ENCODE measurements around the gene GPAM. TPM values are rescaled to one million over a fixed set of nuclear protein-coding genes. Genes with fewer than 3 reads are reported as not detected.
A peak's percentile ranks its signal among the peaks of the same experiment; 100 is the strongest.

GPAM gene
- total RNA-seq, 1 donor, result 10.5 TPM

DNA sequence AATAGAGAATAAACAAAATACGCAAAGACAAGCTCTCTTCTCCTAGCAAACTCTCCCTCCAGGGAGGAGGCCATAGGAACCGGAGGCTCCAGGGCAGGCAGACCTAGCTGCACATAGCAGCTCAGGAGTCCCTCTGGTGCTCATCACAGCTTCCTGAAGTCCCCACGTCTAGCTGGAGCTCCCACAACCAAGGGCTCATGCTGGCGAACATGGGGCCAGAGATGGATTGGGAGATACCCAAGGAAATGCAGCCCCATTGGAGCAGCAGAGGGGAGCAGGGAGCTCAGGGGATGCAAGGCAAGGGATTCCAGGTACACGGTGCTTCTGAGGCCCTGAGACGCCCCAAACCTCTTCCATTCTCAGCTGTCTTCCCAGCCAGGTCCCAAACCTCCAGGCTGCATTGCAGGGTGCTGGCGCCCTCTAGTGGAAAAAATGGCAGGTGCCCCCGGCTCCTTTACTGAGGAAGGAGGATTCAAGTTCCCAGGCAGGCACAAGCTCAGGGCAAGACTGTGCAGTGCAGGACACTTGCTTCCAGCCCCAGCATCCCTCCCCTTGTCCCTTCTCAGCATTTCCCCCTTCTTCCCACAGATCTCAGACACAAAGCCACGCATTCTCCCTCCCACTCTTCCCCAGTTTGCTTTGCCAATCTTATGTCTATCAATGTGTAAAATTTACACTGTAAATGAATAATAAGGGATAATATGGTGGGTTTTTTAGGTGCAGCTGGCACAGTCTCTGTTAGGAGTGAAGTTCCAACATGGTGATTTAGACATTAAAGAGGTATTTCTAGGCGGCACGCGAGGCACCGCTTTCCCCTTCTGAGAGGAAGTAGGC, 46.2 kb downstream of the GPAM start:
- H3K9me3 ChIP-seq (ENCODE audit: low read depth, low read length), result no peaks in the 10 kb centered on the region
- H3K4me1 ChIP-seq (ENCODE audit: insufficient read depth, low read length), result no peaks in the 10 kb centered on the region
- H3K4me3 ChIP-seq (ENCODE audit: insufficient read depth, low read length), result no peak overlapping the region
- H3K36me3 ChIP-seq (ENCODE audit: insufficient read depth, low read length), result no peaks in the 10 kb centered on the region
- H3K4me2 ChIP-seq (ENCODE audit: insufficient read depth, low read length), result no peak overlapping the region
- H3K27ac ChIP-seq (ENCODE audit: low read depth, low read length), result no peak overlapping the region
- peak; percentile 92 for DNase-seq (ENCODE audit: insufficient read length, low spot score, missing footprints)
- H2AFZ ChIP-seq (ENCODE audit: low read length), result no peak overlapping the region
- TF ChIP-seq, protein P1, sequence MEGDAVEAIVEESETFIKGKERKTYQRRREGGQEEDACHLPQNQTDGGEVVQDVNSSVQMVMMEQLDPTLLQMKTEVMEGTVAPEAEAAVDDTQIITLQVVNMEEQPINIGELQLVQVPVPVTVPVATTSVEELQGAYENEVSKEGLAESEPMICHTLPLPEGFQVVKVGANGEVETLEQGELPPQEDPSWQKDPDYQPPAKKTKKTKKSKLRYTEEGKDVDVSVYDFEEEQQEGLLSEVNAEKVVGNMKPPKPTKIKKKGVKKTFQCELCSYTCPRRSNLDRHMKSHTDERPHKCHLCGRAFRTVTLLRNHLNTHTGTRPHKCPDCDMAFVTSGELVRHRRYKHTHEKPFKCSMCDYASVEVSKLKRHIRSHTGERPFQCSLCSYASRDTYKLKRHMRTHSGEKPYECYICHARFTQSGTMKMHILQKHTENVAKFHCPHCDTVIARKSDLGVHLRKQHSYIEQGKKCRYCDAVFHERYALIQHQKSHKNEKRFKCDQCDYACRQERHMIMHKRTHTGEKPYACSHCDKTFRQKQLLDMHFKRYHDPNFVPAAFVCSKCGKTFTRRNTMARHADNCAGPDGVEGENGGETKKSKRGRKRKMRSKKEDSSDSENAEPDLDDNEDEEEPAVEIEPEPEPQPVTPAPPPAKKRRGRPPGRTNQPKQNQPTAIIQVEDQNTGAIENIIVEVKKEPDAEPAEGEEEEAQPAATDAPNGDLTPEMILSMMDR (IDR thresholded peaks at IDR 0.05; ENCODE audit: extremely low read depth, low read depth, low read length), result peak; percentile 94
- H3K79me2 ChIP-seq (ENCODE audit: insufficient read depth, low read length), result no peaks in the 10 kb centered on the region
- H3K27me3 ChIP-seq (ENCODE audit: insufficient read depth, low read length), result peaks cover 5% of the 10 kb centered on the region
- peaks cover 3% of the 10 kb centered on the region for H4K20me1 ChIP-seq (ENCODE audit: insufficient read depth, low read length)

- Histone ChIP-seq H3K36me3 (ENCODE audit: insufficient read depth, low read length) (no peaks in the 10 kb centered on the region), H3K79me2 (ENCODE audit: insufficient read depth, low read length) (no peaks in the 10 kb centered on the region), H3K4me3 (ENCODE audit: insufficient read depth, low read length) (no peak overlapping the region), H2AFZ (ENCODE audit: low read length) (no peak overlapping the region), H3K27me3 (ENCODE audit: insufficient read depth, low read length) (peaks cover 5% of the 10 kb centered on the region), H4K20me1 (ENCODE audit: insufficient read depth, low read length) (peaks cover 3% of the 10 kb centered on the region), H3K4me2 (ENCODE audit: insufficient read depth, low read length) (no peak overlapping the region), H3K27ac (ENCODE audit: low read depth, low read length) (no peak overlapping the region), H3K9me3 (ENCODE audit: low read depth, low read length) (no peaks in the 10 kb centered on the region), H3K4me1 (ENCODE audit: insufficient read depth, low read length) (no peaks in the 10 kb centered on the region)
- DNase-seq (ENCODE audit: insufficient read length, low spot score, missing footprints), result no peak
- TF ChIP-seq, protein P1 (IDR thresholded peaks at IDR 0.05; ENCODE audit: extremely low read depth, low read depth, low read length), result no peak
These were observed 46.9 kb downstream of the GPAM start for GRCh38 chr10:112136486-112137153.

GRCh38 chr10:112135604-112136003, 48.0 kb downstream of the GPAM start:
- TF ChIP-seq, protein P1 (IDR thresholded peaks at IDR 0.05; ENCODE audit: extremely low read depth, low read depth, low read length), result no peak
- Histone ChIP-seq H2AFZ (ENCODE audit: low read length) (no peak overlapping the region), H3K4me1 (ENCODE audit: insufficient read depth, low read length) (no peaks in the 10 kb centered on the region), H3K36me3 (ENCODE audit: insufficient read depth, low read length) (no peaks in the 10 kb centered on the region), H3K9me3 (ENCODE audit: low read depth, low read length) (no peaks in the 10 kb centered on the region), H3K79me2 (ENCODE audit: insufficient read depth, low read length) (no peaks in the 10 kb centered on the region), H3K27me3 (ENCODE audit: insufficient read depth, low read length) (peaks cover 5% of the 10 kb centered on the region), H3K4me3 (ENCODE audit: insufficient read depth, low read length) (no peak overlapping the region), H3K27ac (ENCODE audit: low read depth, low read length) (no peak overlapping the region), H4K20me1 (ENCODE audit: insufficient read depth, low read length) (peaks cover 3% of the 10 kb centered on the region), H3K4me2 (ENCODE audit: insufficient read depth, low read length) (no peak overlapping the region)
- DNase-seq (ENCODE audit: insufficient read length, low spot score, missing footprints), result no peak

DNA sequence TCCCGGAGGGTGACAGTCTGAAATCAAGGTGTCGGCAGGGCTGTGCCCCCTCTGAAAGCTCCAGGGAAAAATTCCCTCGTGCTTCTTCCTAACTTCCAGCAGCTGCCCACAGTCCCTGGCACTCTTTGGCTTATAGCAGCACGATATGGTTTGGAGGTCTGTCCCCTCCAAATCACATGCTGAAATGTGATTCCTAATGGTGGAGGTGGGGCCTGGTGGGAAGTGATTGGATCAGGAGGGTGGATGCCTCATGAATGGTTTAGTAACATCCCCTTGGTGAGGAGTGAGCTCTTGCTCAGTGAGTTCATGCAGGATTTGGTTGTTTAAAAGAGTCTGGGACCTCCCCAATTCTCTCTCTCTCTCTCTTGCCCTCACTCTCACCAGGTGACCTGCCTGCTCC, 51.1 kb downstream of the GPAM start:
- Histone ChIP-seq H3K4me3 (ENCODE audit: insufficient read depth, low read length) (no peak overlapping the region), H3K79me2 (ENCODE audit: insufficient read depth, low read length) (no peaks in the 10 kb centered on the region), H3K4me2 (ENCODE audit: insufficient read depth, low read length) (no peak overlapping the region), H3K4me1 (ENCODE audit: insufficient read depth, low read length) (no peaks in the 10 kb centered on the region), H2AFZ (ENCODE audit: low read length) (no peak overlapping the region), H3K27me3 (ENCODE audit: insufficient read depth, low read length) (peaks cover 5% of the 10 kb centered on the region), H3K9me3 (ENCODE audit: low read depth, low read length) (no peaks in the 10 kb centered on the region), H3K36me3 (ENCODE audit: insufficient read depth, low read length) (no peaks in the 10 kb centered on the region), H3K27ac (ENCODE audit: low read depth, low read length) (no peak overlapping the region), H4K20me1 (ENCODE audit: insufficient read depth, low read length) (peaks cover 3% of the 10 kb centered on the region)
- no peak for DNase-seq (ENCODE audit: insufficient read length, low spot score, missing footprints)
- TF ChIP-seq, protein P1 (IDR thresholded peaks at IDR 0.05; ENCODE audit: extremely low read depth, low read depth, low read length), result no peak
